Measurements from ENCODE around the gene C1orf116. TPM values are rescaled to one million over a fixed set of nuclear protein-coding genes. Genes with fewer than 3 reads are reported as not detected.

The C1orf116 gene
- total RNA-seq, 1 donor from 2014 or later, result 0.04 TPM

DNA sequence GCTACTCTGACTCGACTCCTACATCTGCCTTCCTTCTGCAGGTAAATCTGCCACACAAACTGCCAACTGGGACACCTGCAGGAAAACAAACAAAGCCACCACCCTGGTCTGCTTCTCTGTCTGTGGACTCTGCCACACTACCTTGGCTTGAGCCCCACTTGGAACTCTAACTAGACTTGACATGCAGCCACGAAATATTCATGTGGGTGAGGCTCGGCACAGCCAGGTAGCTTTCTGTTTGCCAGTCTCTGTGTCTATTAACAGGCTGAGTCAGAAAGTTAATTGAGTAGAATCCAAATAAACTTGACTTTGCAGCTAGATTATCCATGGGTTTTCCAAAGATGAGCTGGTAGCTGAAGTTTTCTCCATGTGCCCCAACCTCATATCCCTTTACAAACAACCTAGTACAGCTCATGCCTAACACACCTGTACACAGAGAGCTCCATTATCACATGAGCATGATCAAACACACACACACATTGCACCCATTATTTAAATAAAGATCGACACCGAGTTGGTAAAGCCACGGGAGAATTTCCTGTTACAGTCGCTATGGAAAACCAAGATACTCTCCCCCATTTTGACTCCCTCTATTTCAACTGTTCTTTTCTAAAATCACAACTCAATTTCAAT, 808 bp downstream of the C1orf116 start:
- H3K9me3 ChIP-seq (ENCODE audit: low read depth), result no peaks in the 10 kb centered on the region
- H4K20me1 ChIP-seq (ENCODE audit: low read depth), result no peaks in the 10 kb centered on the region
- peaks cover 6% of the 10 kb centered on the region for H3K27me3 Mint-ChIP-seq (ENCODE audit: insufficient read depth, low read depth)
- peaks cover 5% of the 10 kb centered on the region for H3K4me1 Mint-ChIP-seq
- no peaks in the 10 kb centered on the region for H3K79me2 ChIP-seq (ENCODE audit: low read depth)
- no peaks in the 10 kb centered on the region for H3K9me3 Mint-ChIP-seq
- H3K4me2 ChIP-seq, result peak overlapping the region; percentile 58
- no peak for DNase-seq (ENCODE audit: low spot score)
- no peaks in the 10 kb centered on the region for H3F3A ChIP-seq (ENCODE audit: low read depth)
- H3K36me3 Mint-ChIP-seq, result no peaks in the 10 kb centered on the region
- H3K27ac Mint-ChIP-seq, result no peak overlapping the region
- no peaks in the 10 kb centered on the region for H3K36me3 ChIP-seq
- H3K9ac ChIP-seq, result no peak overlapping the region
- H2AFZ ChIP-seq (replicated peaks), result peak overlapping the region; percentile 83
- H3K4me3 ChIP-seq, result no peak overlapping the region
- peaks cover 18% of the 10 kb centered on the region for H3K4me1 ChIP-seq
- no peak for TF ChIP-seq EZH2phosphoT487 (IDR thresholded peaks at IDR 0.05)
- TF ChIP-seq, protein P1, sequence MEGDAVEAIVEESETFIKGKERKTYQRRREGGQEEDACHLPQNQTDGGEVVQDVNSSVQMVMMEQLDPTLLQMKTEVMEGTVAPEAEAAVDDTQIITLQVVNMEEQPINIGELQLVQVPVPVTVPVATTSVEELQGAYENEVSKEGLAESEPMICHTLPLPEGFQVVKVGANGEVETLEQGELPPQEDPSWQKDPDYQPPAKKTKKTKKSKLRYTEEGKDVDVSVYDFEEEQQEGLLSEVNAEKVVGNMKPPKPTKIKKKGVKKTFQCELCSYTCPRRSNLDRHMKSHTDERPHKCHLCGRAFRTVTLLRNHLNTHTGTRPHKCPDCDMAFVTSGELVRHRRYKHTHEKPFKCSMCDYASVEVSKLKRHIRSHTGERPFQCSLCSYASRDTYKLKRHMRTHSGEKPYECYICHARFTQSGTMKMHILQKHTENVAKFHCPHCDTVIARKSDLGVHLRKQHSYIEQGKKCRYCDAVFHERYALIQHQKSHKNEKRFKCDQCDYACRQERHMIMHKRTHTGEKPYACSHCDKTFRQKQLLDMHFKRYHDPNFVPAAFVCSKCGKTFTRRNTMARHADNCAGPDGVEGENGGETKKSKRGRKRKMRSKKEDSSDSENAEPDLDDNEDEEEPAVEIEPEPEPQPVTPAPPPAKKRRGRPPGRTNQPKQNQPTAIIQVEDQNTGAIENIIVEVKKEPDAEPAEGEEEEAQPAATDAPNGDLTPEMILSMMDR (IDR thresholded peaks at IDR 0.05), result no peak
- TF ChIP-seq EZH2 (IDR thresholded peaks at IDR 0.05), result no peak
- no peaks in the 10 kb centered on the region for H3K27me3 ChIP-seq
- H3K4me3 Mint-ChIP-seq, result no peak overlapping the region
- H3K27ac ChIP-seq, result no peak overlapping the region

DNA sequence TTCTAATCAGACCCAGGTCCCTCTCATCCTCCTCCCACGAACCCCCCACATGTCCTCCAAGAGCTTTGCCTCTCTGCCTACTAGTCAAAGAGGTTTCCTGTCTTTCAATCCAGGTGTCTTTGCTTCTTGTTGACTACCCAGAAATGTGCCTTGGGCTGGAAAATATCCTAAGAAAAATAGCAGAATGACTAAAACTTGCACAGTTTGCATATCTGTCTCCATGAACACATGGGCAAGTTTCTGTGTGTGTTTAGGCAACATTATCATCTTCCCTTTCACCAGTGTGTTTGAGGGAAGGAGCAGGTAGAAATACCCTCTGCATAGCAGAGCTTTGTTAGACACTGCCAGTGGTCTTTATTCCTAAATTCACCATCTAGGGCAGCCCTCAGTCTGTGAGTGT, 1.5 kb downstream of the C1orf116 start:
- Mint-ChIP-seq H3K36me3 (no peaks in the 10 kb centered on the region), H3K27ac (no peak overlapping the region), H3K4me1 (peaks cover 9% of the 10 kb centered on the region), H3K9me3 (no peaks in the 10 kb centered on the region), H3K27me3 (ENCODE audit: insufficient read depth, low read depth) (peaks cover 6% of the 10 kb centered on the region), H3K4me3 (no peak overlapping the region)
- no peak overlapping the region for H3K4me2 ChIP-seq
- no peak overlapping the region for H2AFZ ChIP-seq (replicated peaks)
- no peaks in the 10 kb centered on the region for H3K79me2 ChIP-seq (ENCODE audit: low read depth)
- H4K20me1 ChIP-seq (ENCODE audit: low read depth), result no peaks in the 10 kb centered on the region
- H3K9me3 ChIP-seq (ENCODE audit: low read depth), result no peaks in the 10 kb centered on the region
- no peaks in the 10 kb centered on the region for H3F3A ChIP-seq (ENCODE audit: low read depth)
- no peaks in the 10 kb centered on the region for H3K36me3 ChIP-seq
- H3K27ac ChIP-seq, result no peak overlapping the region
- no peak overlapping the region for H3K4me3 ChIP-seq
- H3K9ac ChIP-seq, result no peak overlapping the region
- DNase-seq (ENCODE audit: low spot score), result no peak
- TF ChIP-seq EZH2phosphoT487 (IDR thresholded peaks at IDR 0.05) (no peak), EZH2 (IDR thresholded peaks at IDR 0.05) (no peak)
- TF ChIP-seq, protein P1 (IDR thresholded peaks at IDR 0.05), result no peak
- H3K4me1 ChIP-seq, result peaks cover 18% of the 10 kb centered on the region
- no peaks in the 10 kb centered on the region for H3K27me3 ChIP-seq

DNA sequence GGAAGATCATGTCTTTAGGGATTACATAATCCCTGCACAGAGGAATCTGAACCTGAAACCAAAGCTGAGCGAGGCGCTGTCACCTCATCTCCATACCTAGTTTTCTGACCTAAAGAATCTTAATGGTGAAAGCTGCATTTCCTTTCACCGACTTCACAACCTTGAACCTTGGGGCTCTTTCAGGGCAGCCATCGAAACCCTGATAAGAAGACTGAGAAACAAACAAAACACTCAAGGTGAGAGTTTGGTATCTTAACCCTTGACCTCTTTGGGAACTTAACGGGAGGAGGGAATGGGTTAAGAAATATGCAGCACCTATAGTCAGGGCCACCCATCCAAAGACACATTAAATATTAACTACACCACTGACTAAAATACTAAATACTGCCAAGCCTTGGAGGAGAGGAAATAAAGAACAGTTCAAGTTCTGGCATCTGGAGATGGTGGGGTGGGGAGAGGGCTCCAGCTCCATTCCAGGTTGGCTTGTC, 2.0 kb downstream of the C1orf116 start:
- H3K4me3 Mint-ChIP-seq, result no peak overlapping the region
- no peaks in the 10 kb centered on the region for H4K20me1 ChIP-seq (ENCODE audit: low read depth)
- no peak overlapping the region for H3K27ac Mint-ChIP-seq
- peaks cover 11% of the 10 kb centered on the region for H3K4me1 Mint-ChIP-seq
- H2AFZ ChIP-seq (replicated peaks), result no peak overlapping the region
- H3K9me3 ChIP-seq (ENCODE audit: low read depth), result no peaks in the 10 kb centered on the region
- no peak overlapping the region for H3K9ac ChIP-seq
- H3K4me1 ChIP-seq, result peaks cover 18% of the 10 kb centered on the region
- no peaks in the 10 kb centered on the region for H3K36me3 Mint-ChIP-seq
- H3K9me3 Mint-ChIP-seq, result no peaks in the 10 kb centered on the region
- no peaks in the 10 kb centered on the region for H3F3A ChIP-seq (ENCODE audit: low read depth)
- H3K27me3 Mint-ChIP-seq (ENCODE audit: insufficient read depth, low read depth), result peaks cover 6% of the 10 kb centered on the region
- no peaks in the 10 kb centered on the region for H3K36me3 ChIP-seq
- no peak overlapping the region for H3K4me3 ChIP-seq
- H3K27me3 ChIP-seq, result no peaks in the 10 kb centered on the region
- H3K4me2 ChIP-seq, result no peak overlapping the region
- no peaks in the 10 kb centered on the region for H3K79me2 ChIP-seq (ENCODE audit: low read depth)
- no peak overlapping the region for H3K27ac ChIP-seq
- no peak for TF ChIP-seq EZH2phosphoT487 (IDR thresholded peaks at IDR 0.05)
- TF ChIP-seq EZH2 (IDR thresholded peaks at IDR 0.05), result no peak
- TF ChIP-seq, protein P1 (IDR thresholded peaks at IDR 0.05), result no peak
- no peak for DNase-seq (ENCODE audit: low spot score)

All from neural progenitor cell (in vitro differentiated cells).